NCI-H2196 treated with DMSO at 0.1 percent for 48 hours (cell line): ENCODE data around the gene OR4D6.
"Not testable (repeated sequence)": the region's sequence is repeated elsewhere in the genome, so short reads cannot be mapped to it uniquely, and the experiment has no call there.

ENCODE experiments used
- DNase-seq: peaks from one replicate; lab custom pipeline; 2025; ENCODE audit not compliant: unreplicated experiment; lab: John Stamatoyannopoulos, UW

Gene OR4D6

DNA sequence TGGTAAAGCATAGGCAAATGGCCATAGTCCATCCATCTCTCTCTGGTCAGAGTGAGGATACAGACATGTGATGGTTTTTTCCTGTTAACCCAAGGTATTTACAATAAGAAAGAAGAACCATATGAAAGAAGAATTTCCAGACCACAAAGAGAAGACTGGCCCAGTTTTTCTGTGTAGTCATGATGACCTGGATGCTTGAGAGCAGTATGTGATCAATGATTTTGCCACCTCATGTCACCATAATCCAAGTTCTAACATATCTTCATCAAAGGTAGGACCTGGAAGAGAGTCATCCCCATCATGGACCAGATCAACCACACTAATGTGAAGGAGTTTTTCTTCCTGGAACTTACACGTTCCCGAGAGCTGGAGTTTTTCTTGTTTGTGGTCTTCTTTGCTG lies at the start of gene OR4D6:
TSS of gene OR4D6 (plus strand) at position 301 of the 400 bp plus-strand sequence. CDS start at position 301, 0 bp downstream.
- no peak for DNase-seq

GRCh38 chr11:59413646-59414045 lies 43.1 kb upstream of the OR4D6 start:
- no peak for DNase-seq

DNA sequence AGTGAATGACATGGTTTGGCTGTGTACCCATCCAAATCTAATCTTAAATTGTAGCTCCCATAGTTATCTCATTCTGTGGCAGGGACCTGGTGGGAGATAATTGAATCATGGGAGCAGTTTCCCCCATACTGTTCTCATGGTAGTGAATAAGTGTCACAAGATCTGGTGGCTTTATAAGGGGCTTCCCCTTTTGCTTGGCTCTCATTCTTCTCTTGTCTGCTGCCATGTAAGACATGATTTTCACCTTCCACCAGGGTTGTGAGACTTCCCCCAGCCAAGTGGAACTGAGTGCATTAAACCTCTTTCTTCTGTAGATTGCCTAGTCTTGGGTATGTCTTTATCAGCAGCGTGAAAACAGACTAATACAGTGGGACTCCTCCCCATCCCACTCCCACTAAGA lies 41.6 kb upstream of the OR4D6 start:
- DNase-seq, result no peak

DNA sequence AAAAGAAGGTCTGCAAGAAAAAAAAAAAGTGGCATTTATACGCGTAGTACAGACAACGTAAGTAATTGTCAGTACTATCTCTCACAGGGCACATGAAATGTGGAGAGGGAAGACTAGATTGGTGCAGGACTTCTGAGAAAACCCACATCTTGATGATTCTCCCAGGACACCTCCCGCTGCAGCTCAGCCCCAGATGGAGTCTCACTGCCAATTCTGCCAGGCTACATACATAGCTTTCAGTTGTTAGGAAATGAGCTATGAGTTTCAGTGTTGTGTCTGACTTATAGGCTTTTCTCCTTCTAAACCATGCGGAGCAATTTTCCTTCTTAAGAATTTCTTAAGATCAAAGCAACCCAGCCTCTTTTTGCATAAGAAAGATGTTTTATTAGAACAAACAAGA lies 40.1 kb upstream of the OR4D6 start:
- no peak for DNase-seq

GRCh38 chr11:59417023-59417422 lies 39.7 kb upstream of the OR4D6 start:
- no peak for DNase-seq

DNA sequence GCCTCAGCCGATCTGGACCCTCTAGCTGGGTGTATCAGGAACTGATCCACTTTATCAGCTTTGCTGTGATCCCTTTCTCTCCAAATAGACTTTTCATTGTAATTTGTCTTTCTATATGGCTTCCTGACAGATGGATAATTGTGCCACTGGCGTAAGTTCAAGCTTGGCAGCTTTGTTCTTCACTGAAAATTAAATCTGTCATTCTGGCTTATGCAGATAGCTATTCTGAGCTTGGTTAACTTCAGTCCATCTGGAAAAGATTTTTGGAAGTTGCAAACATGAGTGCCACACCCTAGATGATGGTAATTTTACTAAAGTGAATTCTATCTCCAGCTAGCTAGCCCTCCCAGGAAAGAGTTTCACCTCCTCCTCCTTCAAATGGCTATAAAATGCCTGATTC lies 38.6 kb upstream of the OR4D6 start:
- no peak for DNase-seq

DNA sequence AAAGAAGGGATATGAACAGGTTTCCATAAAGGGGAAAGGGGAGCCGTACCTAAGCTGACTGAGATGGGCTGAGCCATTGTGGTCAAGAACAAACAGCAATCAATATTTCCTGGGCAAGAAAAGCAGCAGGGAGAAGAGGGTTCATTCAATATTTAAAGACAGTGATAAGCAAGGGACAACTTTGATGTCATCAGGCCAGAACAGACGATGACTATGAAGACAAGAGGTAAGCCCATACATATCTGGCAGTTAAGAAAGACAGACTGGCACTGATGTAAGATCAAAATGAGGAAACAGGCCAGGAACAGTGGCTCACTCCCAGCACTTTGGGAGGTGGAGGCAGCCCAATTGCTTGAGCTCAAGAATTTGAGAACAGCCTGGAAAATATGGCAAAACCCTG lies 32.9 kb upstream of the OR4D6 start:
- DNase-seq, result no peak

GRCh38 chr11:59425131-59425530 lies 31.6 kb upstream of the OR4D6 start:
- no peak for DNase-seq

GRCh38 chr11:59426361-59427067 lies 30.2 kb upstream of the OR4D6 start, which contains the start of gene OR5A2:
TSS of gene OR5A2 (minus strand) at chr11:59426413. CDS start at chr11:59422953, 3,460 bp downstream.
- no peak for DNase-seq

DNA sequence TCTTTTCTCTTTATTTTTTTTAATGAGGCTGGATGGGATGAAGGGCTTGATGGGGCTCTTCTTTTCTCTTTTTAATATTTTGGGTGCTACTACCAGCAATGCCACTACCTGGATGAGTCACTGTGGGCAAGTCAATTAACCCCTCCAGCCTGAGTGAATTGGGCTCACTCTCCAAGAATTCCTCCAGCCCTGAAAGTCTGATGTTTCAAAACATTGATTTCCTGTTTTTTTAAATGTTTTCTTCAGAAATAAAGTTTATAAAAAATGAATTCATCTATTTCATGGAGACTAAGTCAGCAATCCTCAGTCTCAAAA lies 29.7 kb upstream of the OR4D6 start:
- DNase-seq, result no peak

DNA sequence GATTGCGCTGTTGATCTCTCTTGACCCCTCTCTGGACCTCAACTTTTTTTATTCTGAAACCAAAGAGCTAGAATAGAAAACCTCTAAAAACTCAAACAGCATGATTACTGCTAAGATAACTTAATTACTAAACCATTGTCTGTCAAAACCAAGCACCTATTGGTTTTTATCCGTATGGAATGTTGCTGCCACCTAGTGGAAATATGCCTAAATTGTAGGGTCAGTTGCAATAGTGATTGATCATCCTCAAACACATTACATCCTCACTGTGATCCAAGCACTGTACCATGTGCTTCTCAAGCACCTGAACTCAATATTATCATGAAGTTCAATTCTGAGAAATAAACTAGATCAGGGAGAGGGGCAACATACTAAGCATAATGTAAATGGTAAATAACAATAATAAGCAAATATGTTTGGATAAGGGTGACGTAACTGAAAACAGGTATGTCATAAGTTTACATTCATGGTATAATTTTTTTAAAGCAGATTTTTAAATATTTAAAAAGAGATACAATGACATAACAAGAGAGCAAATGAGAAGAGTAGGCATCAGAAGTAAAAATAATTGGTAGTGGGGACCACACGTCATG lies 26.7 kb upstream of the OR4D6 start:
- peak; percentile 6 for DNase-seq

DNA sequence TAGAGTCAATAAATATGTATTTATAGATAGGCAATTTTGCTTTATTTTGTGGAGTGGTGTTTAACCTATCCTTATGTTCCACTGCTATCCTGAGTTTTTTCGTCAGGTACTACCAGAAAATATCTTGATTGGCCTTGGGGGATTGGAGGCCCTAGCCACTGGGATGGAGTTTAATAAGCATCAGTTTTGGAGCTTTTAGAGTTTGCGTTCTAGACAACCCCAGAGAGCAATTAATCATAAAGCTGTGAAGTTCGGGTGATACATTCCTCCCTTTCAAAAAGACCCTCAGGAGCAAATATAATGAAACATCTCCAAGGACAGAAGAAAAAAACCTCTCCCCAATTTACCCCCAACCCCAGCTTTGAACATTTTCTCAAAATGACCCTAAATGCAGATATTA lies 20.6 kb upstream of the OR4D6 start, which contains the start of gene OR5A1:
TSS of gene OR5A1 (plus strand) at position 301 of the 400 bp plus-strand sequence. CDS start 6,700 bp downstream, outside the sequence.
- no peak for DNase-seq

- no peak for DNase-seq
Measured at GRCh38 chr11:59437770-59438169, 19.0 kb upstream of the OR4D6 start.

DNA sequence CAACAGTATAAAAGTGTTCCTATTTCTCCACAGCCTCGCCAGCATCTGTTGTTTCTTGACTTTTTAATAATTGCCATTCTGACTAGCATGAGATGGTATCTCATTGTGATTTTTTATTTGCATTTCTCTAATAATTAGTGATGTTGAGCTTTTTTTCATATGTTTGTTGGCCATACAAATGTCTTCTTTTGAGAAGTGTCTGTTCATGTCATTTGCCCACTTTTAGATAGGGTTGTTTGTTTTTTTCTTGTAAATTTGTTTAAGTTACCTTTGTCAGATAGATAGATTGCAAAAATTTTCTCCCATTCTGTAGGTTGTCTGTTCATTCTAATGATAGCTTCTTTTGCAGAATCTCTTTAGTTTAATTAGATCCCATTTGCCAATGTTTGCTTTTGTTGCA lies 11.1 kb upstream of the OR4D6 start:
- DNase-seq, result not testable (repeated sequence)

DNA sequence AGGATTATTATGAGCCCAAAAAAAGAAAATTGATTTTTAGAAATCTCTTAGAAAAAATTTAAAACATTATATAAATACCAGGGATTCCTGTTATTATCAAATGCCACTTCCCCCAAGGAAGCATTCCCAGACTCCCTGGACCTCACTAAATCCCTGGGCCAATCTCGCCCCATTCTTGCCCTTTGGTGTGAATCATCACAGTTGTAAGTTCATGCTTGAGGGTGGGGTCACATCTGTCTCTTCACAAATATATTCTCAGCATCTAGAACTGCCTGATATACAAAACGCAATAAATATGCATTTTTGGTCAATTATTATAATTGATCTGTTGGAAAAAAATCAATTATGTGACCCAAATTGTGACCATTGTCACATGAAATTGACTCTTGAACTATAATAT lies 8.3 kb upstream of the OR4D6 start:
- no peak for DNase-seq

DNA sequence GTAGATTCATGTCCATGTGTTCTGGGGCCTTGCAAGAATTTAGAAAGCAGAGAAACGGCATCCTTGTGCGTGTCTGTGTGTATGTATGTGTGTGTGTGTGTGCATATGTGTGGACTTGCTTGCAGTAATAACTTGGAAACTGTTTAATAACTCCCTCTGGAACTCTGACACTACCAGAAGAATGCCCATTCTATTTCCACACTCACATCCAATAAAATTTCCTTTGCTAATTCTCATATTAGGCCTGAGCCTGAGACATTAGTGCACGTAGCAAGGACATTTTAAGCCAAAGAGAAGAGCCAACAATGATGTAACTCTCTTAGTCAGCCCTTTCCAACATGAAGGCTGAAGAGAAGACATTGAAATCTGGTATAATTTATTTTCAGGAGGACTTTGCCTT lies 3.2 kb downstream of the OR4D6 start:
- DNase-seq, result no peak

DNA sequence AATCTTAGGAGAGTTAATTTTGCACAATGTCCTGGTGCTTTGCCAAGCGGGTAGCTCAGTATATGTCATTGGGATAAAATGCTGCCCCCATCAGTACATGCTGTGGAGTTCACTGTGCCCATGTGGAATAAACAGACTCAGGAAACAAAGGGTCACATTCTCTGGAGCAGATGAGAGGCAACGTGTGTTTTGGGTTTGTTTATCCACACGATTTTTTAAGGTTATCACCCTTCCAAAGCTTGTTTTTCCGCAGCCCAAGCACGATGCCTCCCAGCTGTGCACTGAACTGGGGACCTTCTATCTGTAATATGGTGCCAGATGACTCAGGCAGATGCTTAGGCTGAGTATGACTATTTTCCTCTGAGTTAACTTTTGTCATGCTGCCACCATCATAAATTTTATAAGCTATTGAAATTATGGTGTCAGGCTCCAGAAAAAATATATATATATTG lies 6.5 kb downstream of the OR4D6 start:
- DNase-seq, result no peak

DNA sequence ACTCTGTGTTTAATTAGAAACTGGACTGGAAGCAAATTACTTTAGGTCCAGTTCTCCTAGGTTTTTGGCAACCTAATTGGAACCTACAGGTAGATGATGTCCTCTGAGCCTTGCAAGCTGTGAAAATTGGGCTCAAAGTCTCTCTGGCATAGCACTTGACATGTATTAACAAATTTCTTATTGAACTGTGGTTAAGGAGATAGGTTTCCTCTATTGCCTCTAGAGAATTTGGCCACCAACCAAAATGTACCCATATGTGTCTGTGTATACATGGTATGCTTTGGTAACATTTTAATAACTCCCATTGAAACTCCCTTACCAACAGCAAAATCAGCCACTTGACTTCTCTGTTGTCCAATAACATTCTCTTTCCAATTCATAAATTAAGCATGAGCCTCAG lies 16.3 kb downstream of the OR4D6 start, which contains the start of gene OR4D10:
TSS of gene OR4D10 (plus strand) at position 301 of the 400 bp plus-strand sequence. CDS start 4,115 bp downstream, outside the sequence.
- DNase-seq, result no peak

DNA sequence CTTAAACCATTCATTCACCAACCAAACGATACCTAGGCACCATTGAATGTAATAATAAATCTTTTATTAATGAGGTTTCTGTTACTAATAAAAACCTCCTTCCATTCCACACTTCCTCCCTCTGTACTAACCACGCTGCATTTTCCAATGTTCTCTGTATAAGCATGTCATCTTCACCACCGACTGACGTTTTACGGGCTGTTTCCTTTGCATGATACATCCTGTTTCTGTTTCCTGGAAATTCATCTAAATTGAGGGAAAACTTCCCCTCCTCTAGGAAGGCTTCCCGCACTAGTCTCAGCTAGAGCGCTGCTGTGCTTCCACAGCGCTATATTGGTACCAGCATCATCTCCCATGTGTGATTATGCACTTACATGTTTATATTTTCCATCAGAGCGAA lies 18.4 kb downstream of the OR4D6 start:
- no peak for DNase-seq

DNA sequence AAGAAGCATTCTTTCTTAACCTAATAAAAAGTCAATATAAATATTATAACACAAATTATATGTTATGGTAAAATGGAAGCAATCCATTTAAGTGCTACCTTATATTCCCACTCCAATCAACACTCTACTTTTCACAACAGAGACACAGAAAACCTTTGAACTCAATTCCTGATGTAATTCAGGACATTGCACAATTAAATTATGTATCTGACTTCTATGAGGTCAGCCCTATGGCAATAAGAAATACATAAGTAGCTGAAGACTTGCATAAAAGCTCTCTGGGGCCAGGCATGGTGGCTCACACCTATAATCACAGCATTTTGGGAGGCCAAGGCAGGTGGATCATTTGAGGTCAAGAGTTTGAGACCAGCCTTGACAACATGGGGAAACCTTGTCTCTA lies 23.1 kb downstream of the OR4D6 start:
- no peak for DNase-seq

DNA sequence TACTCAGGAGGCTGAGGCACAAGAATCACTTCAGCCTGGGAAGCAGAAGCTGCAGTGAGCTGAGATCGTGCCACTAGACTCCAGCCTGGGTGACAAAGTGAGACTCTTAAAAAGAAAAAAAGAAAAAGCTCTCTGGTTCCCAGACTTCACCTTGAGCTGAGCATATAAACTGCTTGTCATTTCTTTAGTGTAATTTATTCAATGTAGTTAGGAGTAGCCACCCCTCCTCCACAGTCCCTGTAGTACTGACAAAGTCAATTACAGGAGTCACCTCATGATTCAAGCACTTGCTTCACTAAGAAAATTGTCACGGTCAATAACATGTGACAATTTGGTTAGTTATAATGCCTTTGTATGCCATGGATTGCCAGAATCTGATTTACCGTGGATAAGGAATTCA lies 23.6 kb downstream of the OR4D6 start:
- DNase-seq, result no peak

DNA sequence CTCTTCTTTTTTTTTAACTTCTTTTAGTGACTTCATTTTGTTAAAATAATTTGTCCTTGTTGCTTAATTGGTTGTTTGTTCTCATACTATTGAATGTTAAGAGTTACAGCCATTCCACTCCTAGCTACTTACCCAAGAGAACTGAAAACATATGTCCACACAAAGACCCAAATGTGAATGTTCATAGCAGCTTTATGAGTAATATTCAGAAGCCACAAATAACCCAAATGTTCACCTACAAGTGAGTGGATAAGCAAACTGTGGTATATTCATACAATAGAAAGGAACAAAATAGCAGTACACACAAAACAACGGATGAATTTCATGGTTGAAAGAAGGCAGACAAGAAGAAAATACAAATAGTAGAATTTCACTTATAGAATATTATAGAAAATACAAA lies 45.2 kb downstream of the OR4D6 start:
- no peak for DNase-seq

- no peak for DNase-seq
Measured at GRCh38 chr11:59503276-59503675, 46.5 kb downstream of the OR4D6 start, which contains the start of gene OR4D11. TSS of gene OR4D11 (plus strand) at chr11:59503576. CDS start at chr11:59503576, 0 bp downstream.
